ENCODE results near the gene CA5A.
"Not testable (repeated sequence)": the region's sequence is repeated elsewhere in the genome, so short reads cannot be mapped to it uniquely, and the experiment has no call there.

CA5A gene

DNA sequence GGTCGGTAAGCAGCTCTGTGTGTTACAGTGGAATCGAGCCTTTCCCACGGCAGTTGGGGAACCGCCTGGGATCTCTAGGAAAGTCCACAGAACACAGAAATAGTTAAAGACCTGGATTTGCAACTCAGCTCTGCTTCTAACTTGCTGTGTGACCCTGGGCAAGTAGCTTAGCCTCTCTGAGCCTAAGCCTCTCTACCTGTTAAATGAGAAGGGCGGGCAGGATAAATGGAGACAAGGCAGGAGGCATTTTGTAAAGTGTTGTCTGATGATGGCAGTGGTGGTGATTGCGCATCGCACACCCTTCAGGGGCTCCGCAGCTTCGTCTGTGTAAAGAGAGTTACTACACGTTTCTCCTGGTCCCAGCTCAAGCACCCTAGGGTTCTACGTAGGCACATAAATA, 28.2 kb downstream of the CA5A start:
- H3K36me3 Mint-ChIP-seq; ATAC-seq; H3K9me3 Mint-ChIP-seq; H3K4me3 Mint-ChIP-seq; DNase-seq (ENCODE audit: low spot score in 2 of 2): not testable (repeated sequence)
- peak overlapping the region; percentile 12 for H3K27ac Mint-ChIP-seq
- peaks cover 12% of the 10 kb centered on the region for H3K4me1 Mint-ChIP-seq

GRCh38 chr16:87905521-87905920, 30.8 kb downstream of the CA5A start:
- not testable (repeated sequence) for H3K36me3 Mint-ChIP-seq; H3K9me3 Mint-ChIP-seq; DNase-seq (ENCODE audit: low spot score in 2 of 2); ATAC-seq; H3K4me3 Mint-ChIP-seq
- peak overlapping the region; percentile 61 for H3K27ac Mint-ChIP-seq
- H3K4me1 Mint-ChIP-seq: peaks cover 12% of the 10 kb centered on the region

GRCh38 chr16:87904963-87905362, 31.4 kb downstream of the CA5A start:
- H3K9me3 Mint-ChIP-seq; H3K36me3 Mint-ChIP-seq; DNase-seq (ENCODE audit: low spot score in 2 of 2): not testable (repeated sequence)

DNA sequence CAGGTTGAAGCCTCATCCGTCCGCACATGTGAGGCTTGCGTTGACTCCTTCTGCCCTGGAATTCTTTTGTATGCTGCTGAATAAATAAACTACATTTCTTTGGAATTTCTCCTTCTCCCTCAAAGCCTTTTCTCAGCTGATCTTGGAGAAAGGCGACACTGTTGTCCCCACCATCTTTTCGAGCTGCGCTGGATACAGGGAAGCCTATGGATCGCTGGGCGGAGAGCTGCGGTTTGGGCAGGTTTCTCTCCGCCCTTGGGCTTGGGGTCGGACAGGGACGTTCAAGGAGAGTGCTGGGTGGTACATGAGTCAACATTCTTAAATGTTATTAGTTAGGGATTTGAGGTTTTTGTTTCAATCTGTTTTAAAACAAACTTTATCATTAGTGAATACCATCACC, 35.8 kb downstream of the CA5A start:
- H3K4me3 Mint-ChIP-seq: not testable (repeated sequence)
- H3K4me1 Mint-ChIP-seq: peaks cover 29% of the 10 kb centered on the region

More at GRCh38 chr16:87904963-87905362, 31.4 kb downstream of the CA5A start:
- not testable (repeated sequence) for ATAC-seq, H3K4me3 Mint-ChIP-seq
- Mint-ChIP-seq H3K27ac (peak overlapping the region; percentile 61), H3K4me1 (peaks cover 11% of the 10 kb centered on the region)

GRCh38 chr16:87897521-87898505, 38.5 kb downstream of the CA5A start:
- ATAC-seq (peak; percentile 58), DNase-seq (ENCODE audit: low spot score in 2 of 2) (peak; percentile 35 to 79)
- H3K9me3 Mint-ChIP-seq: no peaks in the 10 kb centered on the region
- H3K27ac Mint-ChIP-seq: peak overlapping the region; percentile 96
- peaks cover 14% of the 10 kb centered on the region for H3K36me3 Mint-ChIP-seq
- H3K4me1 Mint-ChIP-seq: peaks cover 51% of the 10 kb centered on the region
- H3K4me3 Mint-ChIP-seq: peak overlapping the region; percentile 76

More for the DNA sequence above, 35.8 kb downstream of the CA5A start:
- ATAC-seq; DNase-seq (ENCODE audit: low spot score in 2 of 2); H3K9me3 Mint-ChIP-seq; H3K27ac Mint-ChIP-seq: not testable (repeated sequence)
- peaks cover 12% of the 10 kb centered on the region for H3K36me3 Mint-ChIP-seq

DNA sequence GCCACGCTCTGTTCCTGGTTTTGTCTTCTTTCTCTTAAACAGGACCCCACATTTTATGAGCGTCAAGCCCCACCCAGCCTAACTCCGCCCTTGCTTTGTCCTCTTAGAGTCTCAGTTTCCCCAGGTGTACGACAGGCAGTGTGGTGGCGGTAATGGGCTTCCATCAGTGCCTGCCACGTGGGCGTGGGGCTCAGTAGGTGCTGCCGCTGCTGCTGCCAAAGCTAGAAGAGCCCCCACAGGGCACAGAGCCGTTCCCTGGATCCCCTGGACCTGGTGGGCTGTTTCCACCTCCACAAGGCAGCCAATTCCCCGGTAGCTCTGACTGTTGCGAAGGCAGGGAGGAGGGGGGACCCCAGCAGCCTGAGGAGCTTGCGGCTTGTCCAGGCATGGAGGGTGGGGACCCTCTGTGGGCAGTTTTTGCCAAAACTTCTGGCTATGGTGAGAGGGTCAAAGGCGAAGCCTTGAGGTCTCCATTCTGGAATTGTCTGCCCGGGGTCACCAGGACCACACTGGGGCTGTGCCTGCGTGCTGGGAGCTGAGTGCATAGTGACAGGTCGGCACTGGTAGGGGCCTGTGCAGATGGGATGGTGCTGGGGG, 39.3 kb downstream of the CA5A start:
- Mint-ChIP-seq H3K4me1 (peaks cover 51% of the 10 kb centered on the region), H3K36me3 (peaks cover 14% of the 10 kb centered on the region), H3K27ac (peak overlapping the region; percentile 96), H3K4me3 (peak overlapping the region; percentile 76)
- H3K9me3 Mint-ChIP-seq, ATAC-seq: not testable (repeated sequence)
- DNase-seq (ENCODE audit: low spot score in 2 of 2): peak in 1 of 2 donors; percentile 58

DNA sequence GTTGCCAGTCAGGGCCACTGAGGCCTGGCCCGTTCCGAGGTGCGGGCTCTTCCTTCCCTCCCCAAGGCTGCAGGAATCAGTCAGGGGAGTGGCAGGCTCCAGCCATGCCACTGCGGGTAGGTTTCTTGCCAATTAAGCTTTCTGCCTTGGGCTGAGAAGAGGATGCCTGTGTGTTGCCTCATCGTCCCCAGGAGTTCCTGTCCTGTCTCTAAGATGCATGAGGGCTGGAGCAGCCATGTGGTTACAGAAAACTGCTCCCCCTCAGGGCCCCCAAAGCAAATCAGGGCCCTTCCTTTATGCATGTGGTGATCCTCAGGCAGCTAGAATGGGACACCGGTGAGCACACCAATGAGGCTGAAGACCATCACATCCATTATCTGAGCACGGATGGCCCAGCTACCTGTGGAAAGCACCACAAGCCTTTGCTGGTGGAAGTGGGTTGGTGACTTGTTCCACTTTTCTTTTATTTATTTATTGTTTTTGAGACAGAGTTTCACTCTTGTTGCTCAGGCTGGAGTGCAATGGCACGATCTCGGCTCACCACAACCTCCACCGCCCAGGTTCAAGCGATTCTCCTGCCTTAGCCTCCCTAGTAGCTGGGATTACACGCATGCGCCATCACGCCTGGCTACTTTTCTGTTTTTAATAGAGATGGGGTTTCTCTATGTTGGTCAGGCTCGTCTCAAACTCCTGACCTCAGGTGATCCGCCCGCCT, 40.0 kb downstream of the CA5A start:
- not testable (repeated sequence) for H3K9me3 Mint-ChIP-seq
- Mint-ChIP-seq H3K4me1 (peaks cover 51% of the 10 kb centered on the region), H3K36me3 (peaks cover 14% of the 10 kb centered on the region), H3K27ac (peak overlapping the region; percentile 96), H3K4me3 (peak overlapping the region; percentile 76)
- DNase-seq (ENCODE audit: low spot score in 2 of 2) (peak in 1 of 2 donors; percentile 10), ATAC-seq (peak; percentile 1)

GRCh38 chr16:87895641-87896141, 40.6 kb downstream of the CA5A start:
- peak overlapping the region; percentile 96 for H3K27ac Mint-ChIP-seq
- DNase-seq (ENCODE audit: low spot score in 2 of 2) (peak; percentile 60 to 90), ATAC-seq (peak; percentile 97)
- H3K36me3 Mint-ChIP-seq: peaks cover 14% of the 10 kb centered on the region
- H3K9me3 Mint-ChIP-seq: no peaks in the 10 kb centered on the region
- peaks cover 51% of the 10 kb centered on the region for H3K4me1 Mint-ChIP-seq
- peak overlapping the region; percentile 76 for H3K4me3 Mint-ChIP-seq

DNA sequence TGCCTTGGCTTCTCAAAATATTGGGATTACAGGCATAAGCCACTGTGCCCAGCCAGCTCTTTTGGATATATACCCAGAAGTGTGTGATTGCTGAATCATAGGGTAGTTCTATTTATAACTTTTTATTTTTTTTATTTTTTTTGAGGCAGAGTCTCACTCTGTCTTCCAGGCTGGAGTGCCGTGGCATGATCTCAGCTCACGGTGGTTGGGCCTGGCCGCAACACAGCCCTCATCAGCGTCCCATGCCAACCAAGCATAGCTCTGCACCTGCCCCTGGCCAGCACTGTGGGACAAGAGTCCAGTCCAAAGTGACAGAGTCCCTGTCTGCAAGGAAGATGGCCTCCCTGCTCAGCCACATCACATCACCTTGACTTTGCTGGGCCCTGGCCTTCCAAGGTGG, 42.3 kb downstream of the CA5A start:
- DNase-seq (ENCODE audit: low spot score in 2 of 2); H3K4me3 Mint-ChIP-seq; H3K9me3 Mint-ChIP-seq; ATAC-seq: not testable (repeated sequence)
- H3K27ac Mint-ChIP-seq: peak overlapping the region; percentile 96
- H3K36me3 Mint-ChIP-seq: peaks cover 14% of the 10 kb centered on the region
- peaks cover 51% of the 10 kb centered on the region for H3K4me1 Mint-ChIP-seq

DNA sequence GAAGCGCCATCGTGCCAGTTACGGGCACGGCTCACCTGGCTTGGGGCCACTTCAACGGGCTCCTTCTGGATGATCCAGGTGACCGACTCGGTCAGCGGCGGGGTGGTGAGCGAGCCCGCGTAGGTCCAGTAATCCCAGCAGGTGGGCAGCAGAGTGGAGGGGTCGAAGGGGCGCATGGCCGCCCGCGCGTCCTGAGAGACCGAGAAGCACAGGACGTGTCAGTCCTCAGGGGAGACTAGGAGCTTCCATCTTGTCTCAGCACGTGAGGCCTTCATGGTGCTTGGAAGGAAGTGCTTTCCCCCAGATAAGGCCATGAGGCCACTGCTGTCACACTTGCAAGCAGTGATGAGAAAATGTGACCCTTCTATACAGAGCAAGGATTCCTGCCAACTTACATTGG, 44.6 kb downstream of the CA5A start:
- no peak overlapping the region for H3K4me3 Mint-ChIP-seq
- peaks cover 35% of the 10 kb centered on the region for H3K4me1 Mint-ChIP-seq
- no peak overlapping the region for H3K27ac Mint-ChIP-seq
- DNase-seq (ENCODE audit: low spot score in 2 of 2) (no peak), ATAC-seq (no peak)
- H3K9me3 Mint-ChIP-seq: peaks cover 3% of the 10 kb centered on the region
- peaks cover 8% of the 10 kb centered on the region for H3K36me3 Mint-ChIP-seq

DNA sequence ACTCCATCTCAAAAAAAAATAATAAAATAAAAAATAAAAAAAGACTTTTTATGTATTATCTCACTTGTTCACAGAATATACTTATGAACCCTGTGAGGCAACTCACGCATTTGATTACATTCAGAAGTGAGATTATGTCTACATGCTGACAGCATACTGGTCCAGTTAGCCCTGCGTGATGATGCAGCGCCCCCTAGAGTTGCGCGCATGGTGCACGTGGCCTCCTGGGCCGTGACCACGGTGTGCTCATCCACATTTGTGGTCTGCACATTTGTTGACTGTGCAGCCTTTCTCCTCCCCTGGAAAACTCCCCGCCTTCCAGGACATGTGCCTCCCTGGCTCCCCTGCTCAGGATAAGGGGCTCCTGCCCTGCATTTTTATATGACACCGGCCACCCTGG, 46.6 kb downstream of the CA5A start:
- DNase-seq (ENCODE audit: low spot score in 2 of 2); H3K9me3 Mint-ChIP-seq; H3K27ac Mint-ChIP-seq; H3K36me3 Mint-ChIP-seq; H3K4me3 Mint-ChIP-seq: not testable (repeated sequence)
- H3K4me1 Mint-ChIP-seq: peaks cover 21% of the 10 kb centered on the region
- ATAC-seq: peak; percentile 83

GRCh38 chr16:87888346-87888745, 48.0 kb downstream of the CA5A start:
- H3K4me1 Mint-ChIP-seq; ATAC-seq; H3K36me3 Mint-ChIP-seq; H3K9me3 Mint-ChIP-seq; H3K4me3 Mint-ChIP-seq; H3K27ac Mint-ChIP-seq; DNase-seq (ENCODE audit: low spot score in 2 of 2): not testable (repeated sequence)

- H3K27ac Mint-ChIP-seq; H3K36me3 Mint-ChIP-seq; DNase-seq (ENCODE audit: low spot score in 2 of 2); H3K4me3 Mint-ChIP-seq; ATAC-seq; H3K4me1 Mint-ChIP-seq; H3K9me3 Mint-ChIP-seq: not testable (repeated sequence)
Measured at GRCh38 chr16:87887931-87888330, 48.4 kb downstream of the CA5A start.

GRCh38 chr16:87885371-87885967, 50.9 kb downstream of the CA5A start:
- not testable (repeated sequence) for H3K36me3 Mint-ChIP-seq; ATAC-seq; H3K4me3 Mint-ChIP-seq; DNase-seq (ENCODE audit: low spot score in 2 of 2); H3K27ac Mint-ChIP-seq; H3K9me3 Mint-ChIP-seq
- H3K4me1 Mint-ChIP-seq: peaks cover 11% of the 10 kb centered on the region

Measured in stimulated activated effector memory CD8-positive, alpha-beta T cell treated with anti-CD3 and anti-CD28 coated beads, Interleukin-12 subunit alpha, Interleukin-12 subunit beta, amount 100 ng/mL, for 72 hours (primary cell).